Measurements from ENCODE around the gene TAF15. TPM values are rescaled to one million over a fixed set of nuclear protein-coding genes. Genes with fewer than 3 reads are reported as not detected.

Gene TAF15
- total and polyA plus RNA-seq, 12 donors = 56.1 to 158 (median 130) TPM

- H3K9me3 ChIP-seq = no peaks in the 10 kb centered on the region
- H3K27me3 ChIP-seq = no peaks in the 10 kb centered on the region
- no peak for TF ChIP-seq CTCF (IDR thresholded peaks at IDR 0.05)
- 88 to 89% methylated on average over 5 of the region's 5 CpGs for WGBS, 2 donors
- ATAC-seq (no peak), DNase-seq (no peak)
- peaks cover 0 to 17% (median 0%) of the 10 kb centered on the region in 9 donors for H3K36me3 ChIP-seq
- H3K4me3 ChIP-seq = no peak overlapping the region
- no peak overlapping the region for H3K27ac ChIP-seq
- peaks cover 0 to 80% (median 54%) of the 10 kb centered on the region in 9 donors for H3K4me1 ChIP-seq
- intact Hi-C loops (cut with DNase I) = no loop called here
Observed at GRCh38 chr17:35812456-35812855, 3.2 kb downstream of the TAF15 start.

GRCh38 chr17:35816723-35817122, 7.4 kb downstream of the TAF15 start:
- WGBS, 2 donors = 77 to 81% methylated on average over 5 of the region's 5 CpGs
- peaks cover 0 to 60% (median 28%) of the 10 kb centered on the region in 9 donors for H3K4me1 ChIP-seq
- TF ChIP-seq CTCF (IDR thresholded peaks at IDR 0.05) = no peak
- peak in 1 of 8 donors; percentile 41 for ATAC-seq
- no peak for DNase-seq
- intact Hi-C loops (cut with DNase I) = no loop called here
- H3K4me3 ChIP-seq = no peak overlapping the region
- no peak overlapping the region for H3K27ac ChIP-seq
- no peaks in the 10 kb centered on the region for H3K9me3 ChIP-seq
- no peaks in the 10 kb centered on the region for H3K27me3 ChIP-seq
- H3K36me3 ChIP-seq = peaks cover 0 to 59% (median 23%) of the 10 kb centered on the region in 9 donors

GRCh38 chr17:35817196-35817595, 7.9 kb downstream of the TAF15 start:
- WGBS, 2 donors = 89 to 93% methylated on average over 1 of the region's 1 CpG
- TF ChIP-seq CTCF (IDR thresholded peaks at IDR 0.05) = no peak
- no peaks in the 10 kb centered on the region for H3K9me3 ChIP-seq
- ATAC-seq (peak in 1 of 8 donors; percentile 13), DNase-seq (no peak)
- no peaks in the 10 kb centered on the region for H3K27me3 ChIP-seq
- intact Hi-C loops (cut with DNase I) = no loop called here
- H3K27ac ChIP-seq = no peak overlapping the region
- peaks cover 0 to 64% (median 25%) of the 10 kb centered on the region in 9 donors for H3K36me3 ChIP-seq
- H3K4me1 ChIP-seq = peaks cover 0 to 55% (median 24%) of the 10 kb centered on the region in 9 donors
- H3K4me3 ChIP-seq = no peak overlapping the region

GRCh38 chr17:35819455-35819854, 10.2 kb downstream of the TAF15 start:
- Histone ChIP-seq H3K9me3 (no peaks in the 10 kb centered on the region), H3K27me3 (no peaks in the 10 kb centered on the region), H3K36me3 (peaks cover 0 to 87% (median 42%) of the 10 kb centered on the region in 9 donors), H3K4me1 (peaks cover 0 to 34% (median 19%) of the 10 kb centered on the region in 9 donors), H3K4me3 (no peak overlapping the region), H3K27ac (no peak overlapping the region)
- intact Hi-C loops (cut with DNase I) = no loop called here
- TF ChIP-seq CTCF (IDR thresholded peaks at IDR 0.05) = no peak
- ATAC-seq = no peak
- DNase-seq = no peak
- 68 to 72% methylated on average over 1 of the region's 1 CpG for WGBS, 2 donors

Data from heart right ventricle (tissue), 16 donors.